ENCODE results near the gene PRKAG3.

The PRKAG3 gene

DNA sequence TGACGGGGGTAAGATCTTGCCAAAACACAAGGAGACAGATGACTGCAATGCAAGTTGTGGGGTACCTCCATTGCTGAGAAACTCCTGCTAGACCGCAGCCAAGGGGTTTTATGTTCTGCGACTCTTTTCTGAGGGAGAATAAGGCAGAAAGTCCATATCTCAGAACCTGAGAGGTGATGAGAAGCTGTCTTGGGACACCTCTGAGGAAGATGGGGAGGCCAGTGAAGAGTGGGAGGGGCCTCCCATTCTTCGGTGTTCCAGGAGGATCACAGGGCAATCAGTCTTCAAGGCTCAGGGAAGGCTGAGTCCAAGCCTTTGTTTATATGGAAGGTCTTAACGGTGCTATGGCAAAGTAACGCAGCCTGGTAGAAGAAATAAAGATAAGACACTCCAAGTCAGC is 31.6 kb downstream of the PRKAG3 start:
- Histone ChIP-seq H3K9ac (ENCODE audit: insufficient read length) (no peak overlapping the region), H3K4me3 (no peak overlapping the region), H3K27ac (no peak overlapping the region), H3K9me3 (ENCODE audit: low read depth, low read length) (peaks cover 8% of the 10 kb centered on the region; the same call in 1 of the 2 replicates), H3K36me3 (ENCODE audit: insufficient read depth, low read length) (no peaks in the 10 kb centered on the region)
- no peak for DNase-seq (ENCODE audit: low read depth, low spot score)
- TF ChIP-seq EZH2 (IDR thresholded peaks at IDR 0.05): no peak
- no peak for TF ChIP-seq FOXP2 (optimal IDR thresholded peaks at IDR 0.05; ENCODE audit: control extremely low read depth, extremely low read length, insufficient read depth)
- TF ChIP-seq POLR2AphosphoS5 (IDR thresholded peaks at IDR 0.05; ENCODE audit: borderline replicate concordance, low read depth, low read length): no peak

DNA sequence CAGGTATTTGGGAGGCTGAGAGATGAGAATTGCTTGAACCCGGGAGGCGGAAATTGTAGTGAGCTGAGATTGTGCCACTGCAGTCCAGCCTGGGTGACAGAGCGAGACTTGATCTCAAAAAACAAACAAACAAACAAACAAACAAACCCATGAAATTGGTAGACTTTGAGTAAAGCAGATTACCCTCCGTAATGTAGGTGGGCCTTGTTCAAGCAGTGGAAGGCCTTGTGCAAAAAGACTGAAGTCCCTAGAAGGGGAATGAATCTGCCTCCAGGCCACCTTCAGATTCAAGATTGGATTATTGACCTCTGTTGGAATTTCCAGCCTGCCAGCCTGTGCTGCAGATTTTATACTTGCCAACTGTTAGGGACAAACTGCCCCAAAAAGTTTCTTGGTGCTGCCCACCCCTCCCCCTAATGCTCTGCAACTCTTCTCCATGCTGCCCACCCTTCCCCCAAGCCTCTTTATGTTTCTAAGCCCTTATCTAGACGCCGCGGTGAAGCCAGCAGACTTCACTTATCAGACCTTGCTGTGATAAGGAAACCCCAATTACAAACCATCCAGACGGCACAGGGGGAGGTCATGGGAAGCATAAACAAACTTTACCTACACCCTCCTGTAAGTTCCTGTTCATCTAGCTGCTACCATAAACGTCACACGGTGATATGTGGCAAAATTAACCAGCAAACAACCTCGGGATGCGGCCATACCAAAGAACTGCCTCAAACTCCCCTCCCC is 32.7 kb downstream of the PRKAG3 start:
- Histone ChIP-seq H3K9ac (ENCODE audit: insufficient read length) (no peak overlapping the region), H3K9me3 (ENCODE audit: low read depth, low read length) (no peaks in the 10 kb centered on the region), H3K36me3 (ENCODE audit: insufficient read depth, low read length) (no peaks in the 10 kb centered on the region), H3K27ac (no peak overlapping the region), H3K4me3 (no peak overlapping the region)
- DNase-seq (ENCODE audit: low read depth, low spot score): no peak
- TF ChIP-seq EZH2 (IDR thresholded peaks at IDR 0.05): no peak
- no peak for TF ChIP-seq FOXP2 (optimal IDR thresholded peaks at IDR 0.05; ENCODE audit: control extremely low read depth, extremely low read length, insufficient read depth)
- TF ChIP-seq POLR2AphosphoS5 (IDR thresholded peaks at IDR 0.05; ENCODE audit: borderline replicate concordance, low read depth, low read length): no peak

DNA sequence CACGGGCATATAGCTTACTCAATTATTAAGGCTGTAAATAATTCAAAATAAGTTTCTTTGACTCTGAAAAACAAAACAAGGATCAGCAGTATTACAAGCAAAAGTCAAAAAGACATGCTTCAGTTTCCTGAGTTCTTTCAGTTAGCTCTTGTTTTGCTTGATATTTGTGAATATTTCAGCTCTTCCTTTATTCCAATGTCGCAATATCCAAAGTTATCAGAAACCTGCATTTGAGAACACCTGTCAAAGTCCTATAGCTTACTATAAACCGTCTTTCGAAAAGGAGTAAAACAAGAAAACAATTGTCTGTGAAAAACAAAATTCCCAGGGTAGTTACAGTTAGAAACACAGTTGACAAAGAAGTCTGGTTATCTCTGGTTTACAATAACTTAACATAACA is 34.9 kb downstream of the PRKAG3 start:
- DNase-seq (ENCODE audit: low read depth, low spot score): no peak
- Histone ChIP-seq H3K27ac (no peak overlapping the region), H3K4me3 (no peak overlapping the region), H3K9ac (ENCODE audit: insufficient read length) (no peak overlapping the region), H3K9me3 (ENCODE audit: low read depth, low read length) (no peaks in the 10 kb centered on the region), H3K36me3 (ENCODE audit: insufficient read depth, low read length) (no peaks in the 10 kb centered on the region)
- TF ChIP-seq EZH2 (IDR thresholded peaks at IDR 0.05) (no peak), FOXP2 (optimal IDR thresholded peaks at IDR 0.05; ENCODE audit: control extremely low read depth, extremely low read length, insufficient read depth) (no peak), POLR2AphosphoS5 (IDR thresholded peaks at IDR 0.05; ENCODE audit: borderline replicate concordance, low read depth, low read length) (no peak)

DNA sequence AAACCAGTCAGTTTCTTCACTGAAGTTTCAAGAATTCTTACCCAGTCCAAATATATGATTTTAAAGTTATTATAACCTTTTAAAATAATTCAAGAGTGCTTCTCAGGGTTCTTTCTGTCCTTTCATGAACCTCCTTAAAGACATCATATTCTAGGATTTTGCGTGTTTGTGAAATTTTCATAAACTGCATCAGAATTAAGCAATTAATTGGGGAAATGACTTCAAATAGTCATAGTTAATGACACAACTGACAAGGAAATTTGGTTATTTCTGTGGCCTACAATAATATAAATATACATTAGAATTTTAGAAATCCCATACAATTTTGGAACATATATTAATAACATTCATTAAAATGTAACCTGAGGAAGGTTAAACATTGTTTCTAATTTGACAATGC is 39.2 kb downstream of the PRKAG3 start:
- no peaks in the 10 kb centered on the region for H3K9me3 ChIP-seq (ENCODE audit: low read depth, low read length)
- no peak overlapping the region for H3K4me3 ChIP-seq
- TF ChIP-seq EZH2 (IDR thresholded peaks at IDR 0.05) (no peak), POLR2AphosphoS5 (IDR thresholded peaks at IDR 0.05; ENCODE audit: borderline replicate concordance, low read depth, low read length) (no peak), FOXP2 (optimal IDR thresholded peaks at IDR 0.05; ENCODE audit: control extremely low read depth, extremely low read length, insufficient read depth) (no peak)

DNA sequence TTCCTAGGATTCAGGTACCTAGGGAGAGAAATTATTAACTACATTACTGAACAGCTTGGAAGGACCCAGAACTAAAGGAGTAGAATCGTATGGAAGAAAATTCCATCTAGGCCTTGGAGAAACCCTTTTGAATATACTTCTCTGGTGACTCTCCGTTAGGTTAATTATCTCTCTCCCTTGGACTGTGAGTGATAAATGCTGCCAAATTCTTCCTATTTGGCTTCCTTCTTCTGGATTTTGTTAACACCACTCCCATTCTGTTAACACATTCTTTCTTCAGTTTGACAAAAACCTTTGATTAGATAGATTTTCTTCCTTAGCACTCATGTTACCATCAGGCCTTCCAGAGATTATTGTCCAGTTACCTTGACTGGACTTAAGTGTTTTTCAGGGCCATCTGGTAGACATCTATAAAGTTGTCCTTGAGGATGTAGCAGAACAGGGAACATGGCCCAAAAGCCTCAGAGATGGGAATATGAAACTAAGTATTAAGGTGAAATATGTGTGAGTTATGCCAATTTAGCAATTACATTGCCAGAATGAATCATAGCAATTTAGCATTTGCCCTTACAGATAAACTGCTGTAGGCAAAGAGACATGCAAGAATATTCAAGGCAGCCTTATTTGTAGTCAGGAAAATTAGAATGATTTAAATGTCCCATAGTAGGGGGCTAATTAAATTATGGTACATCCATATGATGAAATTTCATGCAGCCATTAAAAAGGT is 42.9 kb downstream of the PRKAG3 start:
- no peak for DNase-seq (ENCODE audit: low read depth, low spot score)
- TF ChIP-seq EZH2 (IDR thresholded peaks at IDR 0.05) (no peak), POLR2AphosphoS5 (IDR thresholded peaks at IDR 0.05; ENCODE audit: borderline replicate concordance, low read depth, low read length) (no peak), FOXP2 (optimal IDR thresholded peaks at IDR 0.05; ENCODE audit: control extremely low read depth, extremely low read length, insufficient read depth) (no peak)
- no peak overlapping the region for H3K4me3 ChIP-seq
- no peaks in the 10 kb centered on the region for H3K36me3 ChIP-seq (ENCODE audit: insufficient read depth, low read length)
- H3K27ac ChIP-seq: no peak overlapping the region
- no peaks in the 10 kb centered on the region for H3K9me3 ChIP-seq (ENCODE audit: low read depth, low read length)
- H3K9ac ChIP-seq (ENCODE audit: insufficient read length): no peak overlapping the region

More for the DNA sequence above, 39.2 kb downstream of the PRKAG3 start:
- H3K27ac ChIP-seq: no peak overlapping the region
- H3K36me3 ChIP-seq (ENCODE audit: insufficient read depth, low read length): no peaks in the 10 kb centered on the region
- DNase-seq (ENCODE audit: low read depth, low spot score): no peak
- no peak overlapping the region for H3K9ac ChIP-seq (ENCODE audit: insufficient read length)

DNA sequence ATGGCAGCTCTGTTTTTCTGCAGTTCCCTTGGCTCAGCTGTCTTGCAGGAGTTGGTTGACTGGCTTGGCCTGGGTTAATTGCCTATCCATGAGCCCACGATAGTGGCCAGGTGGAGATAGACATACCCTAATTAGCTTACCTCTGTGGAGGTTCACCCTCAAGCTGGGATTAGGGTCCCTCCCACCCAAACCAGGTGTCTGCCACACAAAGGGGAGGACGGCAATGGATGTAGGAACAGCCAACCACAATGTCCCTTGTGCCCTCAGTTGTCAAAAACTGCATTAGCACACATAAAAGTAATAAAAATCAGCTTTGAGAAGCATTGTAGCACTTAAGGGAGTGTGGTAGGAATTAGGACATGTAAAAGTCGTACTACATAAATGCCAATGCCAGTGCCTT is 45.5 kb downstream of the PRKAG3 start:
- no peak for DNase-seq (ENCODE audit: low read depth, low spot score)
- TF ChIP-seq FOXP2 (optimal IDR thresholded peaks at IDR 0.05; ENCODE audit: control extremely low read depth, extremely low read length, insufficient read depth) (no peak), EZH2 (IDR thresholded peaks at IDR 0.05) (no peak), POLR2AphosphoS5 (IDR thresholded peaks at IDR 0.05; ENCODE audit: borderline replicate concordance, low read depth, low read length) (no peak)
- Histone ChIP-seq H3K9me3 (ENCODE audit: low read depth, low read length) (no peaks in the 10 kb centered on the region), H3K9ac (ENCODE audit: insufficient read length) (no peak overlapping the region), H3K27ac (no peak overlapping the region), H3K4me3 (no peak overlapping the region), H3K36me3 (ENCODE audit: insufficient read depth, low read length) (no peaks in the 10 kb centered on the region)

DNA sequence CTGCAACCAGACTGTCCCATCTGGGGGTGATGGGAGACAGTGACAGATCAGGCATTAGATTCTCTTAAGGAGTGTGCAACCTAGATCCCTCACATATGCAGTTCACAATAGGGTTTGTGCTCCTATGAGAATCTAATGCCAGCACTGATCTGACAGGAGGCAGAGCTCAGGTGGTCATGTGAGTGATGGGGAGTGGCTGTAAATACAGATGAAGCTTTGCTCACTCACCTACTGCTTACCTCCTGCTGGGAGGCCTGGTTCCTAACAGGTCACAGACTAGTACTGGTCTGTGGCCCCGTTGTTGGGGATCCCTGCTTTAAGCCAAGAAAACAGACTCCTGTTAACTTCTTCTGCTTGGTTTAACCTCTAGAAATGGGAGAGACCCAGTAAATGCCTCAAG is 46.5 kb downstream of the PRKAG3 start:
- TF ChIP-seq POLR2AphosphoS5 (IDR thresholded peaks at IDR 0.05; ENCODE audit: borderline replicate concordance, low read depth, low read length) (no peak), FOXP2 (optimal IDR thresholded peaks at IDR 0.05; ENCODE audit: control extremely low read depth, extremely low read length, insufficient read depth) (no peak), EZH2 (IDR thresholded peaks at IDR 0.05) (no peak)
- H3K36me3 ChIP-seq (ENCODE audit: insufficient read depth, low read length): no peaks in the 10 kb centered on the region
- no peak overlapping the region for H3K4me3 ChIP-seq
- no peak overlapping the region for H3K9ac ChIP-seq (ENCODE audit: insufficient read length)
- no peaks in the 10 kb centered on the region for H3K9me3 ChIP-seq (ENCODE audit: low read depth, low read length)
- DNase-seq (ENCODE audit: low read depth, low spot score): no peak
- no peak overlapping the region for H3K27ac ChIP-seq

DNA sequence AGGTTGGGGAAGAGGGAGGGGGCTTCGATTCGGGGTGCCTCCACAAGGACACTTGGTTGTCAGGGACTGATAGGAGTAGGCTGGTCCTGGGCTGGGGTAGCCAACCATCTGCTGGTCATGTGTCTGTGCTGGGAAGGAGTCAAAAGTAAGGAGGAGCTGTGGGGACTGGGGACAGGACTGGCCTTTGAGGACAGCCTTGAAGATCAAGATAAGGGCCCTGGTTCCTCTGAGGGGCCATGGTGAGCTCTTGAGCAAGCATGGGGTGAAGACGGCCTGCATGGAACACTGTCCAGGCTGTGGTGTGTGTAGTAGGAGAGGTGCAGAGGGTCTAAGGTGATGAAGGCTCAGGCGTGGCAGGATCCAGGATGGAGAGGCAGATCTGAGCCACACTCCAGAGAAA is 47.9 kb downstream of the PRKAG3 start:
- Histone ChIP-seq H3K9ac (ENCODE audit: insufficient read length) (no peak overlapping the region), H3K27ac (no peak overlapping the region), H3K4me3 (no peak overlapping the region), H3K36me3 (ENCODE audit: insufficient read depth, low read length) (no peaks in the 10 kb centered on the region), H3K9me3 (ENCODE audit: low read depth, low read length) (no peaks in the 10 kb centered on the region)
- DNase-seq (ENCODE audit: low read depth, low spot score): no peak
- no peak for TF ChIP-seq EZH2 (IDR thresholded peaks at IDR 0.05)
- TF ChIP-seq FOXP2 (optimal IDR thresholded peaks at IDR 0.05; ENCODE audit: control extremely low read depth, extremely low read length, insufficient read depth): no peak
- TF ChIP-seq POLR2AphosphoS5 (IDR thresholded peaks at IDR 0.05; ENCODE audit: borderline replicate concordance, low read depth, low read length): no peak
